Measurements from ENCODE around the gene LAPTM5. TPM values are rescaled to one million over a fixed set of nuclear protein-coding genes. Genes with fewer than 3 reads are reported as not detected.

The LAPTM5 gene
- total and polyA plus RNA-seq, 4 donors, result 18.0 to 46.2 (median 28.1) TPM

- no peak overlapping the region for H3K4me3 ChIP-seq (ENCODE audit: low read depth in 1 of 3, low read length in 3 of 3)
- H3K36me3 ChIP-seq (ENCODE audit: control insufficient read depth in 4 of 4, insufficient read depth in 3 of 4, low read depth in 1 of 4, low read length in 3 of 4), result no peaks in the 10 kb centered on the region
- DNase-seq (ENCODE audit: low spot score), result no peak
- TF ChIP-seq HNF4A (conservative IDR thresholded peaks at IDR 0.05) (no peak), FOXA2 (IDR thresholded peaks at IDR 0.05) (no peak), TAF1 (conservative IDR thresholded peaks at IDR 0.05) (no peak), FOXA1 (IDR thresholded peaks at IDR 0.05) (no peak)
- TF ChIP-seq, protein P1, sequence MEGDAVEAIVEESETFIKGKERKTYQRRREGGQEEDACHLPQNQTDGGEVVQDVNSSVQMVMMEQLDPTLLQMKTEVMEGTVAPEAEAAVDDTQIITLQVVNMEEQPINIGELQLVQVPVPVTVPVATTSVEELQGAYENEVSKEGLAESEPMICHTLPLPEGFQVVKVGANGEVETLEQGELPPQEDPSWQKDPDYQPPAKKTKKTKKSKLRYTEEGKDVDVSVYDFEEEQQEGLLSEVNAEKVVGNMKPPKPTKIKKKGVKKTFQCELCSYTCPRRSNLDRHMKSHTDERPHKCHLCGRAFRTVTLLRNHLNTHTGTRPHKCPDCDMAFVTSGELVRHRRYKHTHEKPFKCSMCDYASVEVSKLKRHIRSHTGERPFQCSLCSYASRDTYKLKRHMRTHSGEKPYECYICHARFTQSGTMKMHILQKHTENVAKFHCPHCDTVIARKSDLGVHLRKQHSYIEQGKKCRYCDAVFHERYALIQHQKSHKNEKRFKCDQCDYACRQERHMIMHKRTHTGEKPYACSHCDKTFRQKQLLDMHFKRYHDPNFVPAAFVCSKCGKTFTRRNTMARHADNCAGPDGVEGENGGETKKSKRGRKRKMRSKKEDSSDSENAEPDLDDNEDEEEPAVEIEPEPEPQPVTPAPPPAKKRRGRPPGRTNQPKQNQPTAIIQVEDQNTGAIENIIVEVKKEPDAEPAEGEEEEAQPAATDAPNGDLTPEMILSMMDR (IDR thresholded peaks at IDR 0.05; ENCODE audit: low read depth, low read length, missing input control), result no peak
- TF ChIP-seq, protein P2, sequence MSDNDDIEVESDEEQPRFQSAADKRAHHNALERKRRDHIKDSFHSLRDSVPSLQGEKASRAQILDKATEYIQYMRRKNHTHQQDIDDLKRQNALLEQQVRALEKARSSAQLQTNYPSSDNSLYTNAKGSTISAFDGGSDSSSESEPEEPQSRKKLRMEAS (IDR thresholded peaks at IDR 0.05), result no peak
- H3K27me3 ChIP-seq (ENCODE audit: control insufficient read depth in 4 of 4, insufficient read depth in 4 of 4, low read length in 3 of 4), result no peaks in the 10 kb centered on the region
- WGBS, result 73% methylated on average over 4 of the region's 4 CpGs
- no peaks in the 10 kb centered on the region for H3K9me3 ChIP-seq (ENCODE audit: control insufficient read depth in 4 of 4, low read length in 3 of 4)
- peaks cover 0 to 4% (median 0%) of the 10 kb centered on the region in 4 donors for H3K4me1 ChIP-seq (ENCODE audit: control insufficient read depth in 4 of 4, insufficient read depth in 4 of 4, low read length in 3 of 4)
- no peak overlapping the region for H3K9ac ChIP-seq (ENCODE audit: low read depth in 1 of 2, low read length in 2 of 2)
- no peak overlapping the region for H3K27ac ChIP-seq (ENCODE audit: low read depth in 1 of 2, low read length in 2 of 2)
These were observed 53.3 kb downstream of the LAPTM5 start for GRCh38 chr1:30704271-30704670.

DNA sequence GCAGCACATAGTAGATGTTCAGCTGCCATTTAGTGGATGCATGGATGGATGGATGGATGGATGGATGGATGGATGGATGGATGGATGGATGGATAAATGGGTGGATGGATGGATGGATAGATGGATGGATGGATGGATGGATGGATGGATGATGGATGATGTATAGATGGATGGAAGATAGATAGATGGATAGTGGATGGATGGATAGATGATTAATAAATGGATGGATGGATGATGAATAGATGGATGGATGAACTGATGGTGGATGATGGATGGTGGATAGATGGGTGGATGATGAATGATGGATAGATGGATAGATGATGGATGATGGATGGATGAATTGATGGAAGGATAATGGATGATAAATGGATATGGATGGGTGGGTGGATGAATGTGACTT, 54.8 kb downstream of the LAPTM5 start:
- no peak for DNase-seq (ENCODE audit: low spot score)
- H3K27ac ChIP-seq (ENCODE audit: low read depth in 1 of 2, low read length in 2 of 2), result no peak overlapping the region
- TF ChIP-seq, protein P2 (IDR thresholded peaks at IDR 0.05), result no peak
- TF ChIP-seq GABPA (IDR thresholded peaks at IDR 0.05 in 1 of 2, conservative IDR thresholded peaks at IDR 0.05 in 1 of 2), result no peak
- TF ChIP-seq FOXA1 (IDR thresholded peaks at IDR 0.05), result no peak
- TF ChIP-seq, protein P3, sequence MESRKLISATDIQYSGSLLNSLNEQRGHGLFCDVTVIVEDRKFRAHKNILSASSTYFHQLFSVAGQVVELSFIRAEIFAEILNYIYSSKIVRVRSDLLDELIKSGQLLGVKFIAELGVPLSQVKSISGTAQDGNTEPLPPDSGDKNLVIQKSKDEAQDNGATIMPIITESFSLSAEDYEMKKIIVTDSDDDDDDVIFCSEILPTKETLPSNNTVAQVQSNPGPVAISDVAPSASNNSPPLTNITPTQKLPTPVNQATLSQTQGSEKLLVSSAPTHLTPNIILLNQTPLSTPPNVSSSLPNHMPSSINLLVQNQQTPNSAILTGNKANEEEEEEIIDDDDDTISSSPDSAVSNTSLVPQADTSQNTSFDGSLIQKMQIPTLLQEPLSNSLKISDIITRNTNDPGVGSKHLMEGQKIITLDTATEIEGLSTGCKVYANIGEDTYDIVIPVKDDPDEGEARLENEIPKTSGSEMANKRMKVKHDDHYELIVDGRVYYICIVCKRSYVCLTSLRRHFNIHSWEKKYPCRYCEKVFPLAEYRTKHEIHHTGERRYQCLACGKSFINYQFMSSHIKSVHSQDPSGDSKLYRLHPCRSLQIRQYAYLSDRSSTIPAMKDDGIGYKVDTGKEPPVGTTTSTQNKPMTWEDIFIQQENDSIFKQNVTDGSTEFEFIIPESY (IDR thresholded peaks at IDR 0.05), result no peak
- TF ChIP-seq HNF4A (conservative IDR thresholded peaks at IDR 0.05), result no peak
- no peak for TF ChIP-seq RAD21 (IDR thresholded peaks at IDR 0.05)
- TF ChIP-seq TAF1 (conservative IDR thresholded peaks at IDR 0.05), result no peak
- TF ChIP-seq JUND (IDR thresholded peaks at IDR 0.05), result no peak
- no peak for TF ChIP-seq EGR1 (IDR thresholded peaks at IDR 0.05; ENCODE audit: low read depth in 2 of 2)
- no peak for TF ChIP-seq FOXA2 (IDR thresholded peaks at IDR 0.05)
- no peak for TF ChIP-seq NR2F2 (IDR thresholded peaks at IDR 0.05)
- no peak for TF ChIP-seq RXRA (IDR thresholded peaks at IDR 0.05)
- TF ChIP-seq ATF3 (IDR thresholded peaks at IDR 0.05), result no peak
- H3K36me3 ChIP-seq (ENCODE audit: control insufficient read depth in 4 of 4, insufficient read depth in 3 of 4, low read depth in 1 of 4, low read length in 3 of 4), result no peaks in the 10 kb centered on the region
- no peak overlapping the region for H3K4me3 ChIP-seq (ENCODE audit: low read depth in 1 of 3, low read length in 3 of 3)
- no peaks in the 10 kb centered on the region for H3K9me3 ChIP-seq (ENCODE audit: control insufficient read depth in 4 of 4, low read length in 3 of 4)
- H3K4me1 ChIP-seq (ENCODE audit: control insufficient read depth in 4 of 4, insufficient read depth in 4 of 4, low read length in 3 of 4), result peaks cover 0 to 2% (median 0%) of the 10 kb centered on the region in 4 donors
- no peak overlapping the region for H3K9ac ChIP-seq (ENCODE audit: low read depth in 1 of 2, low read length in 2 of 2)
- no peaks in the 10 kb centered on the region for H3K27me3 ChIP-seq (ENCODE audit: control insufficient read depth in 4 of 4, insufficient read depth in 4 of 4, low read length in 3 of 4)

DNA sequence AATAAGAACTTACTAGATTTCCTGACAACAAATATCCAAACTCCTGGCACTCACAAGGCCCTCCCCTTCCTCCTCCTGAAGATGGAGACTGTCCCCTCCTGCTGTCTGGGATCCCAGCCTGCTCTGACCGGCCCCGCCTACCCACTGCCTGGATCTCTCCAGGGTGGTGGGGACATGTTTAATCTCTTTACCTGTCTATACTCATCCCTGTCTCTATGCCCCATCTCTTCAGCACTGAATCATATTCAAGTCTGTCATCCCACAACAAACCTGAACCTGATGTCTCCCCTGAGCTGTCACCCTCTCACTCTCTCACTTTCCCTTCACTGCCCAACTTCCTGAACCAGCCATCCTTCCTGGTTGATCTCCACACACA, 56.3 kb downstream of the LAPTM5 start:
- Histone ChIP-seq H3K4me1 (ENCODE audit: control insufficient read depth in 4 of 4, insufficient read depth in 4 of 4, low read length in 3 of 4) (no peaks in the 10 kb centered on the region), H3K27ac (ENCODE audit: low read depth in 1 of 2, low read length in 2 of 2) (no peak overlapping the region), H3K9me3 (ENCODE audit: control insufficient read depth in 4 of 4, low read length in 3 of 4) (no peaks in the 10 kb centered on the region), H3K9ac (ENCODE audit: low read depth in 1 of 2, low read length in 2 of 2) (no peak overlapping the region), H3K27me3 (ENCODE audit: control insufficient read depth in 4 of 4, insufficient read depth in 4 of 4, low read length in 3 of 4) (no peaks in the 10 kb centered on the region), H3K36me3 (ENCODE audit: control insufficient read depth in 4 of 4, insufficient read depth in 3 of 4, low read depth in 1 of 4, low read length in 3 of 4) (no peaks in the 10 kb centered on the region), H3K4me3 (ENCODE audit: low read depth in 1 of 3, low read length in 3 of 3) (no peak overlapping the region)
- WGBS, result 85% methylated on average over 2 of the region's 2 CpGs
- no peak for DNase-seq (ENCODE audit: low spot score)
- TF ChIP-seq, protein P4, sequence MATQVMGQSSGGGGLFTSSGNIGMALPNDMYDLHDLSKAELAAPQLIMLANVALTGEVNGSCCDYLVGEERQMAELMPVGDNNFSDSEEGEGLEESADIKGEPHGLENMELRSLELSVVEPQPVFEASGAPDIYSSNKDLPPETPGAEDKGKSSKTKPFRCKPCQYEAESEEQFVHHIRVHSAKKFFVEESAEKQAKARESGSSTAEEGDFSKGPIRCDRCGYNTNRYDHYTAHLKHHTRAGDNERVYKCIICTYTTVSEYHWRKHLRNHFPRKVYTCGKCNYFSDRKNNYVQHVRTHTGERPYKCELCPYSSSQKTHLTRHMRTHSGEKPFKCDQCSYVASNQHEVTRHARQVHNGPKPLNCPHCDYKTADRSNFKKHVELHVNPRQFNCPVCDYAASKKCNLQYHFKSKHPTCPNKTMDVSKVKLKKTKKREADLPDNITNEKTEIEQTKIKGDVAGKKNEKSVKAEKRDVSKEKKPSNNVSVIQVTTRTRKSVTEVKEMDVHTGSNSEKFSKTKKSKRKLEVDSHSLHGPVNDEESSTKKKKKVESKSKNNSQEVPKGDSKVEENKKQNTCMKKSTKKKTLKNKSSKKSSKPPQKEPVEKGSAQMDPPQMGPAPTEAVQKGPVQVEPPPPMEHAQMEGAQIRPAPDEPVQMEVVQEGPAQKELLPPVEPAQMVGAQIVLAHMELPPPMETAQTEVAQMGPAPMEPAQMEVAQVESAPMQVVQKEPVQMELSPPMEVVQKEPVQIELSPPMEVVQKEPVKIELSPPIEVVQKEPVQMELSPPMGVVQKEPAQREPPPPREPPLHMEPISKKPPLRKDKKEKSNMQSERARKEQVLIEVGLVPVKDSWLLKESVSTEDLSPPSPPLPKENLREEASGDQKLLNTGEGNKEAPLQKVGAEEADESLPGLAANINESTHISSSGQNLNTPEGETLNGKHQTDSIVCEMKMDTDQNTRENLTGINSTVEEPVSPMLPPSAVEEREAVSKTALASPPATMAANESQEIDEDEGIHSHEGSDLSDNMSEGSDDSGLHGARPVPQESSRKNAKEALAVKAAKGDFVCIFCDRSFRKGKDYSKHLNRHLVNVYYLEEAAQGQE (IDR thresholded peaks at IDR 0.05), result no peak
- TF ChIP-seq HNF4G (IDR thresholded peaks at IDR 0.05) (no peak), YY1 (IDR thresholded peaks at IDR 0.05) (no peak), TAF1 (conservative IDR thresholded peaks at IDR 0.05) (no peak), FOXA1 (IDR thresholded peaks at IDR 0.05) (no peak), HNF4A (conservative IDR thresholded peaks at IDR 0.05) (no peak), GABPA (IDR thresholded peaks at IDR 0.05 in 1 of 2, conservative IDR thresholded peaks at IDR 0.05 in 1 of 2) (no peak)
- TF ChIP-seq, protein P1 (IDR thresholded peaks at IDR 0.05; ENCODE audit: low read depth, low read length, missing input control), result no peak
- TF ChIP-seq, protein P2 (IDR thresholded peaks at IDR 0.05), result no peak
